K562 (cell line): ENCODE results near the gene DIMT1. TPM values are rescaled to one million over a fixed set of nuclear protein-coding genes. Genes with fewer than 3 reads are reported as not detected.

Experiments used
- ASH1L ChIP-seq: fragments of 450-650 bp; IDR thresholded peaks from 2 replicates; pipeline ENCODE4 v1.6.1; 2018; ENCODE audit warnings: borderline replicate concordance, mild to moderate bottlenecking, low read depth; ENCODE audit not compliant: partially characterized antibody
- BRD4 ChIP-seq: fragments of 200-600 bp; sonication (generic); IDR thresholded peaks from 2 replicates; pipeline ENCODE4 v1.6.1; 2017; ENCODE audit warnings: inconsistent platforms
- CAMTA2 ChIP-seq: fragments of 250-450 bp; sonication (Bioruptor Pico); conservative IDR thresholded peaks from 2 replicates; pipeline ENCODE4 v1.5.1; 2022
- ELF1 ChIP-seq: fragments of 200-800 bp; sonication (Bioruptor generic); IDR thresholded peaks from 2 replicates; pipeline ENCODE4 v1.6.1; 2016; ENCODE audit warnings: missing genetic modification characterization, missing compliant biosample characterization
- GTF2E2 ChIP-seq: fragments of 200-800 bp; sonication (Bioruptor generic); IDR thresholded peaks from 2 replicates; pipeline ENCODE4 v1.6.1; 2016; ENCODE audit warnings: missing genetic modification characterization, missing compliant biosample characterization
- PHF21A ChIP-seq: fragments of 450-650 bp; IDR thresholded peaks from 2 replicates; pipeline ENCODE4 v1.6.1; 2017; ENCODE audit warnings: low read depth, borderline replicate concordance
- RREB1 ChIP-seq: fragments of 250-450 bp; sonication (Bioruptor Pico); IDR thresholded peaks from 2 replicates; pipeline ENCODE4 v1.4.0; 2020
- TCF7 ChIP-seq: sonication (generic); IDR thresholded peaks from 2 replicates; pipeline ENCODE4 v1.6.1; 2016; ENCODE audit warnings: antibody characterized with exemption, borderline replicate concordance
- ZFX ChIP-seq: sonication (generic); formaldehyde crosslinking; IDR thresholded peaks from 2 replicates; pipeline ENCODE4 v1.8.0; 2022; ENCODE audit warnings: mild to moderate bottlenecking, missing genetic modification reagents, moderate library complexity
- ZNF146 ChIP-seq: IDR thresholded peaks from one replicate; pipeline ENCODE4 v1.6.1; 2018; ENCODE audit warnings: missing compliant biosample characterization; ENCODE audit not compliant: unreplicated experiment
- ZNF165 ChIP-seq: fragments of 250-450 bp; sonication (Bioruptor Pico); IDR thresholded peaks from 2 replicates; pipeline ENCODE4 v1.4.0; 2020; ENCODE audit warnings: borderline replicate concordance
- ZNF395 ChIP-seq: fragments of 200-800 bp; sonication (Bioruptor generic); IDR thresholded peaks from 2 replicates; pipeline ENCODE4 v1.6.1; 2017; ENCODE audit warnings: missing genetic modification characterization, missing compliant biosample characterization
- ZNF609 ChIP-seq: sonication (generic); formaldehyde crosslinking; IDR thresholded peaks from 2 replicates; pipeline ENCODE4 v1.8.1; 2023; ENCODE audit warnings: missing genetic modification reagents, mild to moderate bottlenecking, borderline replicate concordance
- polyA plus RNA-seq, 8 experiments: library from polyadenylated mRNA; depleted of rRNA in 4 of 8; stranded (reverse) in 5 of 8; unstranded in 3 of 8; fragments of >200 nt; fragmentation: Nextera tagmentation in 2 of 8; fragmentation: Illumina TruSeq in 1 of 8; extraction: Ambion mirVana in 2 of 8; extraction: Trizol in 1 of 8; gene quantifications; 2 replicates each; pipeline versions ENCODE4 v1.2.1 to v1.2.3, GENCODE V29; 2011 to 2014; ENCODE audit warnings: inconsistent platforms in 1 of 8, missing spikeins in 1 of 8
- total RNA-seq, 7 experiments: library from RNA; depleted of rRNA in 6 of 7; stranded (reverse); fragments of >200 nt in 6 of 7; fragmentation: Illumina TruSeq in 2 of 7; extraction: Trizol in 2 of 7; gene quantifications; 2 replicates each; pipeline versions ENCODE4 v1.2.1 to v1.2.3, GENCODE V29; 2011 to 2021; ENCODE audit warnings: low replicate concordance in 1 of 7

The DIMT1 gene
- total and polyA plus RNA-seq, 9 of the 15 experiments (the other 6 are each of a cell fraction or from before 2014, with no cell fraction given), result 28.9 to 85.3 (median 54.1) TPM

- TF ChIP-seq ZNF609 (CRISPR knock-in tag) (peak; percentile 80; the same call in 1 of the 2 replicates), ZNF146 (CRISPR knock-in tag) (no peak), CAMTA2 (CRISPR knock-in tag) (no peak; the same call in 1 of the 2 replicates), ELF1 (tag) (peak; percentile 68), PHF21A (peak; percentile 78; the same call in 1 of the 2 replicates), ZFX (CRISPR knock-in tag) (peak; percentile 94), ZNF165 (no peak), ZNF395 (peak; percentile 66; the same call in 1 of the 2 replicates), BRD4 (no peak), TCF7 (no peak), GTF2E2 (peak; percentile 82), ASH1L (no peak), RREB1 (0 out of 2 replicates have a peak, but pooled peaks have one; percentile 49)
Measured at GRCh38 chr5:62403411-62404250, at the start of gene DIMT1 (continued).
